RWPE1 (cell line): ENCODE measurements around the gene EXOC2.

Experiments used
- CTCF ChIA-PET: fragments of 350-600 bp; sonication (Branson Sonifier 250); formaldehyde crosslinking; extraction: SDS; loops from one replicate; lab custom pipeline; 2021; lab: Yijun Ruan, JAX
- POLR2A ChIA-PET: fragments of 400-600 bp; formaldehyde crosslinking; extraction: SDS; loops from one replicate; lab custom pipeline; 2020; ENCODE audit warnings: antibody characterized with exemption; ENCODE audit not compliant: low non-redundant PET; lab: Yijun Ruan, JAX
- DNase-seq: peaks from one replicate; pipeline ENCODE4 v3.0.0; 2012; ENCODE audit warnings: low spot score
- H3K27ac ChIP-seq: fragments of 450-650 bp; 2 replicates; pipeline ENCODE4 v1.5.1; 2017
- TF ChIP-seq, protein P1 (sequence below): fragments of 450-650 bp; conservative IDR thresholded peaks from 2 replicates; pipeline ENCODE4 v1.5.1; 2017; ENCODE audit warnings: low read depth, mild to moderate bottlenecking

Gene EXOC2

DNA sequence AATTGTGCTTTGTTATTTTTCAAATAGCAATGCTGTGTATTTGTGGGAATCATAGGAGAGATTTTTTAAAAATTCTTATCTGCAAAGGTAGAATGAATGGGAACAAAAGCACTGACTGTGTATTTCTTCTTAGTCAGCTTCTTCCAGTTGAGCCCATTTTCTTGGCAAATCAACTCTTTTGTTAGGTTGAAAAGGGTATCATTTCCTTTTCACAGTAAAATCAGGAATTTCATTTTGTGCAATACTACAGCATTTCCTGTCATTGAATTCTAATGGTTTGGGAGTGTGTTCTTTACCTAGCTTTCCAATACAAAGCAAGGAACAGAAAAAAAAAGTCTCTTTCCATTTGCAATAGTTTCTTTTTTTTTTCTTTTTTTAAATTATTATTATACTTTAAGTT is 19.0 kb upstream of the EXOC2 start:
- DNase-seq = no peak
- CTCF ChIA-PET = interaction anchor here (0.7 to 1.7 kb wide), 2 partner anchors 8 to 10 kb away, joined by 3 to 9 read pairs; no protein-coding TSS in a partner anchor
- TF ChIP-seq, protein P1, sequence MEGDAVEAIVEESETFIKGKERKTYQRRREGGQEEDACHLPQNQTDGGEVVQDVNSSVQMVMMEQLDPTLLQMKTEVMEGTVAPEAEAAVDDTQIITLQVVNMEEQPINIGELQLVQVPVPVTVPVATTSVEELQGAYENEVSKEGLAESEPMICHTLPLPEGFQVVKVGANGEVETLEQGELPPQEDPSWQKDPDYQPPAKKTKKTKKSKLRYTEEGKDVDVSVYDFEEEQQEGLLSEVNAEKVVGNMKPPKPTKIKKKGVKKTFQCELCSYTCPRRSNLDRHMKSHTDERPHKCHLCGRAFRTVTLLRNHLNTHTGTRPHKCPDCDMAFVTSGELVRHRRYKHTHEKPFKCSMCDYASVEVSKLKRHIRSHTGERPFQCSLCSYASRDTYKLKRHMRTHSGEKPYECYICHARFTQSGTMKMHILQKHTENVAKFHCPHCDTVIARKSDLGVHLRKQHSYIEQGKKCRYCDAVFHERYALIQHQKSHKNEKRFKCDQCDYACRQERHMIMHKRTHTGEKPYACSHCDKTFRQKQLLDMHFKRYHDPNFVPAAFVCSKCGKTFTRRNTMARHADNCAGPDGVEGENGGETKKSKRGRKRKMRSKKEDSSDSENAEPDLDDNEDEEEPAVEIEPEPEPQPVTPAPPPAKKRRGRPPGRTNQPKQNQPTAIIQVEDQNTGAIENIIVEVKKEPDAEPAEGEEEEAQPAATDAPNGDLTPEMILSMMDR = no peak
- no peak overlapping the region for H3K27ac ChIP-seq
- POLR2A ChIA-PET = no interaction called here

DNA sequence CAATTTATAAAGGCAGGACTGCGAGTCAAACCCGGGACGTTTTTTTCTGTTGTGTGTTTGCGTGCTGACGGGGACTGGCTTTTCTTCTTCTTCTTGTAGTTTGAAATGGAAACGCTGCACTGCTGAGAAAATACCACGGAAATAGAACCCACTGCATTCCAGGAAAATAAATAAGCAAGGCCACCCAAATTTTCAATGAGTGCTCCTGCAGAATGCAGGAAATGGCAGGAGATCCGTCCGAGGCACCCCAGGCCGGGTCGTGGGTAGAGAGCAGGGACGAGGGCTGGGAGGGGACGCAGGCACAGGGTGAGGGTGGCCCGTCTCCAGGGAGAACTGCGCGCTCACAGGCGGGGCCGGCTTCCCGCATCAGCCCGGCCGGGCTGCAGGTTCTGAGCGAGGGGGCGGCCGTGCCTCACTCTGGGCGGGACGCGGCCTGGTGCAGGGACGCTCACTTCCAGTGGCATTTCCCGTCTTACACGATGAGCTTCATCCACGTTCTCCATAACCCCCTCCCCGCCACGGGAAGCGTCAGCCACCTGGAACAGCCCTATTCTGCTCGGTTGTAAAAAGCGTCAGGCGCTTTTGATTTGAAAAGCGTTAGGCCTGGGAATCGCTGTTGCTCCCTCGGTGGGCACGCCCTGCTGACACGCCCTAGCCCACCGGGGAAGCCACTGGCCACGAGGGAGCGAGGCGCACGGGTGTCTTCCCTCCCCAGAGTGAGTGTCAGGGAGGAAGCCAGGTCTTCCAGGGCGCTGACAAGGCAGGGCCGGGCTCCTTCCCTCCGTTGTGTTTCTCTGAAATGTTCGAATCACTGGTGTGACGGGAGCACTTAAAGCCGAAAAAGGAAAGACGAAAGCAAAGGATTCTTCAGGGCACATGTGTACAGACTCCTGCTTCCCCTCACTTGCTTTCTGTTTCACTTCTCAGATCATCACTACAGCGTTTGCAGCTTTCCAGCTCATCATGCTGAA is 17.9 kb upstream of the EXOC2 start:
- peak; percentile 26 for DNase-seq
- ChIA-PET CTCF (interaction anchor here (0.5 to 1.7 kb wide), 3 partner anchors 11 to 706 kb away, joined by 3 to 9 read pairs (median 3); no protein-coding TSS in a partner anchor), POLR2A (no interaction called here)
- TF ChIP-seq, protein P1 = no peak
- peak overlapping the region; percentile 35; the same call in 1 of the 2 replicates for H3K27ac ChIP-seq

- H3K27ac ChIP-seq = no peak overlapping the region
- TF ChIP-seq, protein P1 = no peak
- ChIA-PET POLR2A (no interaction called here), CTCF (interaction anchor here (0.7 kb wide), 1 partner anchor 518 kb away, joined by 3 read pairs; no protein-coding TSS in a partner anchor)
- no peak for DNase-seq
These were observed 16.6 kb upstream of the EXOC2 start for GRCh38 chr6:709471-710056.

GRCh38 chr6:708237-708598 is 15.3 kb upstream of the EXOC2 start:
- ChIA-PET POLR2A (no interaction called here), CTCF (interaction anchor here (1.2 kb wide), 1 partner anchor 50 kb away, joined by 4 read pairs; no protein-coding TSS in a partner anchor)
- DNase-seq = no peak
- TF ChIP-seq, protein P1 = no peak
- no peak overlapping the region for H3K27ac ChIP-seq

DNA sequence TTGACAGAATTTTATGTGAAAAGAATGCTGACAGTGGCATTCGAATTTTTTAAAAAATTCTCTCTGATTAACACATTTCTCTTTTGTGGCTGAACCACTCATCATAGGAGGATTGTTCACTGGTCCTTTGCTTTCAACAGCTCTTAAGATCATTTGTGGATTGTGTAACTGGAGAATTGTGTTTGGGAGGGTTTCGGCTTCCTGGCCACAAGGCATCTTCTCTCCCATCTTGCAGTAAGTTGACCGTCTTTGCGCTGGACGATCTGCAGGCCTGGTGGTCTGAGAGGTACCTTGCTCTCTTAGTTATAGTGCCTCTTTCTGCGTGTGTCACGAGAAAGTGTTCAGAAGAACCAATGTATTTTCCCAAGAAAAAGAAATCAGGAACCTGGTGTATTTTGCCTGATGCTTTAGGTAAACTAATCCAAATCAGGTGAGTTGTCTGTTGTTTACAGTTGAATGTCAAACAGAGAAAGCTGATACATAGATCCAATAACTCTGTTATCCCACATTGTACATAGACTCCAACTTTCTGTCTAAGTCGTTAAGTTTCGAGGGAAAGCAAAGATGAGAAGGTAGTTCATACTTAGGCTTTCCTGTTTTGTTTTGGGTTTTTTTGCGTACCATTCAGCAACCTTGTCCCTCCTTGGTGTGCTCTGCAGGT is 14.8 kb upstream of the EXOC2 start:
- TF ChIP-seq, protein P1 = no peak
- no peak for DNase-seq
- POLR2A ChIA-PET = no interaction called here
- CTCF ChIA-PET = no interaction called here
- H3K27ac ChIP-seq = no peak overlapping the region
